GM04504 (cell line): ENCODE measurements around the gene CD99L2.
A peak's percentile ranks its signal among the peaks of the same experiment; 100 is the strongest.

Source experiments
- DNase-seq: peaks from one replicate; pipeline ENCODE4 v3.0.0-alpha.2; 2012; ENCODE audit warnings: low read depth

Gene CD99L2, protein sequence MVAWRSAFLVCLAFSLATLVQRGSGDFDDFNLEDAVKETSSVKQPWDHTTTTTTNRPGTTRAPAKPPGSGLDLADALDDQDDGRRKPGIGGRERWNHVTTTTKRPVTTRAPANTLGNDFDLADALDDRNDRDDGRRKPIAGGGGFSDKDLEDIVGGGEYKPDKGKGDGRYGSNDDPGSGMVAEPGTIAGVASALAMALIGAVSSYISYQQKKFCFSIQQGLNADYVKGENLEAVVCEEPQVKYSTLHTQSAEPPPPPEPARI

DNA sequence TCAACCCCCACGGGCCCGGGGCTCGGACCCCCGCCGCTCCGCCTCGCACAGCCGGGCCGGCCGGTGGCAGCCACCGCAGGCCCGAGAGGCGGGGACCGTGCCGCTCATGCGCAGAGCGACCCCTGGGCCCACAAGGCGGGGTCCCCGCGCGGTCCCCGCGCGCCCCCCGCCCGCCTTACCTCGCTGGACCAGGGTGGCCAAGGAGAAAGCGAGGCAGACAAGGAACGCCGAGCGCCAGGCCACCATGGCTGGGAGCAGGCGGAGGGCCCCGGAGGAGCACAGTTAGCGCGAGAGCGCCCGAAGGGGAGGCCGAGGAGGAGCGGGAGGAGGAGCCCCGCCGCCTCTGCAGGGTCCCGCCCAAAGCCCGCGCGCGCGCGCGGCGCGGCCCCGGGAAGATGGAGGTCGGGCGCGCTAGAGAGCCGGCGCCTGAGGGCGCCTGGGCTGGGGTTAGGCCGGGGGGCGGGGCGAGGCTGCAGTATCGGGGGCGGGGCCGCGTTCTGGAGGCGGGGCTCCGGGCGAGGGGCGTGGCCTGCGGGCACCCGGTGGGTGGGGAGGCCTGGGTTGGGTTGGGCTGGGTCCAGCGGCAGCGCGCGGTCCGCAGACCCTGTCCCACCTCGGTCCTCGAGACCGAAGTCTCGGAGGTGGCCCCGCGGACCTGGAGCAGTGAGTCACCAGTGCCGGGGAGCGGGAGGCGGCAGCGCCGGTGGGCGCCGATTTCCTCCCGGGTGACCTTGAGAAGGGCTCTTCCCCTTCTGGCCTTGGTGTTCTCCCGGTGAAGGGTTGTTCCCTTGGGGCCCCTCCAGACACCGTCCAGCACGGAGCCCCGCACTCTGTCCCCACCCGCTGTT lies at the start of gene CD99L2:
TSS of gene CD99L2 (minus strand) at position 326 of the 848 bp plus-strand sequence. CDS start at position 246, 80 bp downstream.
- DNase-seq, result peak; percentile 70

DNA sequence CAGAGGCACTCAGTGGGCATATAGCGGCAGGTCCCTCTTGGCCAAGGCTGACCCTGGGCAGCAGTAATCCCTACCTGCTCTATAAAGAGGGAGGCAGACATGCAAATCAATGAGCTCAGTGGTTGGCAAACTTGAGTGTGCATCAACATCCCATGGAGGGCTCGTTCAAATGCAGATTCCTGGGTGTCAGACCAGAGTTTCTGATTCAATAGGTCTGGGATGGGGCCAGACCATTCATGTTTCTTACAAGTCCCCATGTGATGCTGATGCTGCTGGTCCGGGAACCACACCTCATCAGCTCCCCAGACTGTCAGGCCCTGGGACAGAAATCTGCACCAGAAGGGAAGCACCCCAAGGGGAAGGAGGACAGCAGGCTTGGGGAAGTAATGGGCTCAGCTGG lies 45.8 kb upstream of the CD99L2 start:
- DNase-seq, result no peak

DNA sequence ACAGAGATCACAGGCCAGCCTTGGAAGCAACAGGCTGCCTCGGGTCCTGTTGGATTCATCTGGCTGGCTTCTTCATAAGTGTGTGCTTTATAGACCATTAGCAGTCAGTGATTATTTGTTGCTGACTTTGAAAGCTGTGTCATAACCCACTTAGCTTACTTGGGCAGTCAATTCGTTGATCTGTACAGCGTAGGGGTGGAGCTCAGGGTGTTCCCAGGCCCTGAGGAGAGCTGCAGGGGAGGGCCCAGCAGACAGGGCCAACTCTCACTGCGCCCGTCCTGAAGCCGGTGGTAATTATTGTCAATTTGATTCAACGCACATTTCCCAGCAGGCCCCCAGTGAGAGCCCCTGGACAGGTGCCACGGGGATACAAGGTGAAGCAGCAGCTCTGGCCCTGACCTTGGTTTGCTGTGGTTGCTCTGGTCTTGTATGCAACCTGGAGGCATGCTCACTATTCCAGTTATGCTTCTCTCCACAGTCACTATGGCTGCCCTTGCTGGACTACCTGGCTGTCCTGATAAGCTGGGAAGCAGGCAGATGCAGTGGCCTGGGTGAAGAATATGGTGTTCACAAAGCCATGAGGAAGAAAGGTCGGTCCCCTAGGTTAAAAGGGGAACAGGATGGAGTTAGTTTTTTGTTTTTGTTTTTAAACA lies 44.6 kb upstream of the CD99L2 start:
- no peak for DNase-seq

DNA sequence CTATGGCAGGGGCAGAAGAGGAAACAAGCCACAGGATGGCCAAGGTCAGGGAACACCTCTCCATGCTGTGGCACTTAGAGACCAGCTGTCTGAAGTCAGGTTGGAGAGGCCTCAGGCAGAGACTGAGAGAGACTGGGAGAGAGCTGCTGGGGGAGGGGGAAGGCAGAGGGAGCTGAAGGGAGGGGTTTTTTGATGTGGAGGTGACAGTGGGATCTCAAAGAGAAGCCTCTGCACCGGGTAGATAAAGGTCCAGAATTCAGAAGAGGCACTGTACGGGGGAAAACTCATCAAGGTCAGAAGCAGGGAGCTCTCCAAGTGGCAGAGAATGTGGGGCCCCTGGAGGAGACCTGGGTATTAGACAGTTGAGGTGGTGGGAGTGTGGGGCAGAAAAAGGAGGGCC lies 43.1 kb upstream of the CD99L2 start:
- no peak for DNase-seq

DNA sequence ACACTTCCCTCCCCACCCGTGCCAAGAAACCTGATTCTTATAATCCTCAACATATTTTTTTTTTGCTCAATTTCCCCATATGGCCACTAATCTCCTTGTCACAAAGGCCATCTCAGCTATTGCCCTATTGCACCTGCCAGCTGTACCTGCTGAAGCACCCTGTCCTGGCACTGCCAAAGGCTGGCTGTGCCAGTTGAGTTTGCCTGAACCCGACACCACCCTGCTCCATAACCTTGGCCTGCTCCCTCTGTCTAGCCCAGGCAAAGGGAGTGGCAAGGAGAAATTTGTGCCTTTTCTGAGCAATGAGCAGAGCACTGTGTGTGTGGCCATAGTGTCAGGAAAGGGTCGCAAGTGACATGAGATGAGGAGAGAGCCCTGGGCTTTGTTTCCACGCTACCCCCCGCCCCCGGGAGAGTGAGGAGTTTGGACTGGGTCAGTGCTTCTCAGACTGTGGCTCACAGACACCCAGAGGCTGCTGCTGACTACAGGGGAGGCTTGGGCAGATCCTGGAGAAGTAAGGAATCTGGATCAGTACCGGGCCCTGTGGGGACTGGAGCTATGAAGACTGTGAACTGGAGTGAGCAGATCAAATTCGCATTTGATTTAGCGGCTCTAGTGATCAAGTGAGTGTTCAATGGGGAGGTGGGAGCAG lies 42.5 kb upstream of the CD99L2 start:
- no peak for DNase-seq

DNA sequence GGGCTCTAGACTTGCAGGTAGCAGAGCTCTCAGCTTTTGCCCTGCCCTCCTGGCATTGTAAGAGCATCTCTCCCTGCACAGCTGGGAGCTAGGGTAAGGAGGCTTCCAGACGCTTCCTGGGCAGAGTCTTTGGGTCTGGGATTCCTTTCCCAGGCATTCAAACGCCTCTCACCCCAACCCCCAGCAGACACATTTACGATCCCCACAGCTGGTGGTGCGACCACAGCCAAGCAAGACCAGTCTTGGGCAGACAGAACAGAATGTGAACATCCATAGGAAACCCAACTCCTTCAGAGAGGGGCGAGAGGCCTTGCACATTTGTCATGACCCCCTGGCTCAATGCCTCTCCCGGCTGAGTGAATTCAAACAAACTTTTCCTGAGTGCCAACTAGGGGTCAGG lies 38.1 kb upstream of the CD99L2 start:
- DNase-seq, result no peak

DNA sequence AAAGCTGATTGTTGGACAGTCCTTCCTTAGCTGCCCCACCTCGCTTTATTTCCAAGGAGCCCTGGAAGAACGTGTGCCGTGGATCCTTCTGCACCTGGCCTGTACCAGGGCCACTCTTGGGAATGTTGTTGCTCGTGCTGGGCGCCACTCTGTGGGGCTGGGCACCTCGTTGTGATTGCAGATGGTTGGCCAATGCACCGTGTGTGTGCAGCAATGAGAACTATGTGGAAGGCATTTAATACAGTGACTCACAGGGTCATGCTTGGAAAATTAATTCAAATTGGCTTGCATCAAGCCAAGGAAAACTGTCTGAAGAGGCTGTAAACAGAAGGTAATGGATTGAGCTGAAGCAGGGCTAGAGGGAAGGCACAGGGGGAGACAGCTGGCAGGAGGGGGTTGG lies 37.0 kb upstream of the CD99L2 start:
- DNase-seq, result no peak

DNA sequence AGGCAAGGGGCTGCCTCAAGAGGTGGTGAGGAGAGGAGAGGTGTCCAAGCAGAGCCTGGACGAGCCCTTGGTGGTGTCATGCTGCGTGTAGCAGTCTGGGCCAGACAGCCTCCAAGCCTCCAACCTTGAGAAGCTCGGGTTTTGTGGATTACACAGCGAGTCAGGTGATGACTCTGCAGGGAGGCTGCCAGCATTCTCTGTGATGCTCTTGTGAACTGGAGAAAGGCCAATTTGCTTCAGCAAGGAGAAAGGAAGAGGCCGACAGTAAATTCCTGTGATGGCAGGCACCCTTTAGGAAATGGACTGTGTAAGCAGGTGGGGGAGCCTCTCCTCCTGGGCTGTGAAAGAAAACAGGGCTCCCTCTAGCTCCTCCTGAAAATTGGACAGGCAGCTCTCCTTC lies 36.0 kb upstream of the CD99L2 start:
- DNase-seq, result peak; percentile 65

DNA sequence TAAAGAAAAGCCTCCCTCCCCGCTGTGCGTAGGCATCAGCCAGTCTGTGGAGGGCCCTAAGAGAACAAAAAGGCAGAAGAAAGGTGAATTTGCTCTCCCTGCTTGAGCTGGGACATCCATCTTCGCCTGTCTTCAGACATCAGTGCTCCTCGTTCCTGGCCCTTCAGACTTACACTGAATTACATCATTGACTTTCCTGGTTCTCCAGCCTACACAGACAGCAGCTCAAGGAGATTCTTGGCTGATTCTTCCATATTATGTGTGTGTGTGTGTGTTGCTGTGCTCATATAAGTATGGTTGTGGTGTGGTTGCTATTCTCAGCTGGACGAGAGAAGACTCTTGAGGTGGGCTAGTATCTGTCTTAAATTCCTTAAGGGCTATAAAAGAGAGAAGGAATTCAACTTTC lies 35.5 kb upstream of the CD99L2 start:
- DNase-seq, result no peak

DNA sequence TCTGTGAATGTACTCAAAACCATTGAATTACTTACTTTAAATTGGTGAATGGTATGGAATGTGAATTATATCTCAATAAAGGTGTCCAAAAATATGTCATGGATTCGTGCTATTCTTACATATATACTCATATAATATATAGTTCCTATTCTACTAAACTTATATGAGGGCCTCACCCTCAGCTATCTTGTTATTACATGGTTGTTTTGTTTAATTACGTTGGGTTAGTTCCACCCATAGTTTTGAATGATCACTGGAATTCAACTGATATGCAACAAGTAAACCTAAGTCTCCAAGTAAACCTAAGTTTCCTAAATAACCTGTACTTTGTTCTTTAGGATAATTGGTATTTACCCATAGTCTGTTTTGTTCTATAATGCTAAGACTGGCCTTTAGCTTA lies 30.6 kb upstream of the CD99L2 start:
- DNase-seq, result no peak

DNA sequence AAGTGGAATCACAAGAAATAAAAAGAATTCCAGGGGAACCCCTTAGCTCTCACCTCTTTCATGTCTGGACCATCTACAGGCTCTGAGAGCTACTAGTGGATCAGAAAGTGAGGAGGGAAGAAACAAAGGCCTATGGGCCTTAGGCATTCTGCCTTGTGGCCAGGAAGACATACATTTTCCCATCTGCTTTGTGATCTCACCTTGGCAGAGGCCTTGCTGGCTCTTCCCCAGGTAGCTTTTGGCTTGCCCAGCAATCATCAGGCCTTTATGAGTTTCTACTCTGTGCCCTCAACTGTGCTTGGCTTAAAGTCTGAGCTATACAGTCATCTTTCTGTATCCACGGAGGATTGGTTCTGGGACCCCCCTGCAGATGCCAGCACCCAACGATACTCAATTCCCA lies 28.3 kb upstream of the CD99L2 start:
- no peak for DNase-seq

DNA sequence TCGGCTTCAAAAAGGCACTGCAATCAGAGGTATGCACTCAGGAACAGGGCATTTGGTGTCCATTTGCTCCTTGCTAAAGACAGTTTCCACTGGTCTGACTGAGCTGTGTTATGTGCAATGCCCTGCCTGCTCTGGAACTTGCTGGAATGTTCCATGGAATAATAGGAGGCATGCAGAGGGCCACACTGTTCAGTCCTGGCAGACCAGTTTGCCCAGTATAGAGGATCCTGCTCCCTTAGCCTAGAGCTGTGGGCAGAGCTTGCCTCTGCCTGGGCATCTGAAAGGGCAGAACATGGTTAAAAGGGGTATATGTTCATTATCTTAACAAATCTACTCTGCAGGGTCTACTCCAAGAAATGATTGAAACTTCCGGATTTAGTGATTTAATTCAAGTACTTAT lies 27.8 kb upstream of the CD99L2 start:
- no peak for DNase-seq

DNA sequence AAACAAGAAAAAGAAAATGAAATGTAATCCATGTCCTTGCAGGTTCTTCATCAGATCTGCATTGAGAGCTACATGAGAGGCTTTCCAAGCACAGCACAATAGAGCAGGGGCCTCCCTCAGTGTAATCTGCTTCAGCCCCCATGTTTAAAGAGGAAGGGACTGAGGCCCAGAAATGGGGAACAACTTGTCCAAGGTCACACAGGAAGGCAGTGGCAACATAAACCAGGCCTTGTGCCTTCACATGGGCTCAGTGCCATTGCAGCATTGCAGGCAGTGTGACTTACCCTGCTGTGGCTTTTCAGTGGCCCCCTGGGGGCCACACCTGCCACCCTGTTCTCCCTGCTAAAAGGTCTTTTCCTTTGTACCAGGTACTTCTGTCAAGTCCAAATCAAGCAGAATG lies 20.9 kb upstream of the CD99L2 start:
- no peak for DNase-seq

DNA sequence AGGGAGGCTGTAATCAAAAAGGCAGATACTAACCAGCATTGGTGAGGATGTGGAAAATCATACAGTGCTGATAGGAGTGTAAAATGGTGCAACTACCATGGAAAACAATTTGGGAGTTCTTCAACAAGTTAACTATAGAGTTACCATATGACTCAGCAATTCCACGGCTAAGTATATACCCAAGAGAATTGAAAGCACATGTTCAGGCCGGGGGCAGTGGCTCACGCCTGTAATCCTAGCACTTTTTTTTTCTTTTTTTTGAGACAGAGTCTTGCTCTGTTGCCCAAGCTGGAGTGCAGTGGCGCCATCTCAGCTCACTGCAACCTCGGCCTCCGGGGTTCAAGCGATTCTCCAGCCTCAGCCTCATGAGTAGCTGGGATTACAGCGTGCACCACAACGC lies 15.0 kb upstream of the CD99L2 start:
- DNase-seq, result no peak

DNA sequence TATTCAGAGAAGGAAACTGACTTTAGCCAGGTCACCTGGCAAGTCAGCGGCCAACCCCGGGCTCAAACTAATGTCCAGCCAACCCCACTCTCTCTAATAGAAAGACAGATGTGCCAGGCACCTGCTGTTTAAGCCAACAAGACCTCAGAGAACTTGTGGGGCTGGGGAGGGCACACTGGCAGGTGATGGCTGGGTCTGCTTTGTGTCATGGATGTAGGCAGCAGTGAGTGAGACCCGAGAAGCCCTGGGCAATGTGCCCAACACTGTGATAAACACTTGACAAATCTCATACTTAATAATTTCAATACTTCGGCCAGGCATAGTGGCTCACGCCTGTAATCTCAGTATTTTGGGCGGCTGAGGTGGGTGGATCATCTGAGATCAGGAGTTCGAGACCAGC lies 9.0 kb upstream of the CD99L2 start:
- no peak for DNase-seq

DNA sequence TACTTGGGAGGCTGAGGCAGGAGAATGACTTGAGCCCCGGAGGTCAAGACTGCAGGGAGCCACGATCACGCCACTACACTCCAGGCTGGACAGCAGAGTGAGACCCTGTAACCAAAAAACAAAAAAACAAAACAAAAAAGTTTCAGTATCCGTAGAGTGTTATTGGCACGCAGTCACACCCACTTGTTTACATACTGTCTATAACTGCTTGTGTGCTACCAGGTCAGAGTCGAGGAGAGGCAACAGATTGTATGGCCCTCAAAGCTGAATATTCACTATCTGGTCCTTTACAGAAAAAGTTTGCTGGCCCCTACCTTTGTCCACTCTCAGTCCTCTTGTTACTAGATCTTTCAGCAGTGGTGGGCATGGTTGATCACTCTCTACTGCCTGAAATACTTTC lies 8.2 kb upstream of the CD99L2 start:
- no peak for DNase-seq

DNA sequence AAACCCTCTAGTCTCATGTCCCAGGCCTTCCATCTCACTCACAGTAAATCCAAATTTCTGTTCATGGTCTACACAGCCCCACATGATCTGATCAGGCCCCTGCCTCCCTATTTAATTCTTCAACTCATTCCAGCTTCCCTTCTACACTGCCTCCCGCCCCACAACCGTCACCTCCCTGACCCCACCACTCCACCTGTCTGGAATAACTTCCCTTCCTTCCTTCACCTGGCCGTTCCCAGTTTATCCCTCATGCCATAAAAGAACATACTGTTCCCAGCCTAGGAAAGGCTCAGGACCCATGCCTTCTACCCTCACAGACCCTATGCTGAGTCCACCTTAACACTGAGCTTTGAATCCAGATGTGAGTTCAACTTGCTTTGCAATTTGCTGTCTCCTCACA lies 6.8 kb upstream of the CD99L2 start:
- no peak for DNase-seq

DNA sequence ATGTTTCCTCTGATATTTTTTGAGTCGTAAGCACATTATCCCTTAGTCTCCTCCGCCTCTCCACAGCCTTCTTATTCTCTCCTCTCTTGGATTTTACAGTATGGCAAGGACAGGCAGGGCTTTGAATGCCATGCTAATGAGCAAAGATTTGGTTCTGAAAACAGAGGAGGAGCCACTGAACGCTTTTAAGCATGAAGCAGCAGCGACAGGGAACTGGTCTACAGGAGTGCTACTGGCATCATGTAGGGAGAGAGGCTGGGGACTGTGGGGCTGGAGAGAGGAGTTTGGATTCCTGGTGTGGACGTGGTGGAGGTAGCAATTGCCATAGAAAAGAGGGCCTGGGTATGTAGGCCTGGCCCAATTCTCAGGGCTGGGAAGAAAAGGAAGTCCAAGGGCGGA lies 4.6 kb upstream of the CD99L2 start:
- no peak for DNase-seq

DNA sequence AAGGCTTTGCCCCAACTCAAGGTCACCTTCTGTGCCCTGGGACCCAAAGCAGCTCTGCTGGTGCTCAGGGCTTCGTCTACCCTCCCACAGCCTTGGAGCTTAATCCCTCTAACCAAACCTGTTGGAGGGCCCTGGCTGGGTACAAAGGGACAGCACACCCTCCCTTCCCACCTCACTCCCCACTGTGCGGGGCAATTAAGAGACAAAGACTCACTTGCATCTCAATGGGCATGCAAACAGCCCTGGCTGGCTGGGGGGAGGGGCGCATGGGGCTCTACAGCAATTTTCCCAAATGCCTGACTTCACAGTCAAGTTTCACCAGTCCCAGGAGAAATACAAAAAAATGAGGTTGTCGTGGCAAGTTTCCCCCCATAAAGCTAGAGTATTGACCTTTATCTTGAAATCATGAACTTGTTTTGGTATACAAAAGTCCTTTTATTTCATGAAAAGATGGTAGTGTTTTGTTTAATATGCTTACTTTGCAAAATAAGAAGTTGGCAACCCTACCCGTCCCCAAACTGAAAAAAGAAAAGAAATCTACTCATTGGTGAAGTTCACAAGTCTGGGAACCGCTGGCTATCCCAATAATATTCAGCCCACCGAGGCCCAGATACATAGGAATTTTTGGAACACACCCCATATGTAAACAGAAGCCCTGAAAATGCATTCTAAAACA lies 4.1 kb upstream of the CD99L2 start:
- no peak for DNase-seq

DNA sequence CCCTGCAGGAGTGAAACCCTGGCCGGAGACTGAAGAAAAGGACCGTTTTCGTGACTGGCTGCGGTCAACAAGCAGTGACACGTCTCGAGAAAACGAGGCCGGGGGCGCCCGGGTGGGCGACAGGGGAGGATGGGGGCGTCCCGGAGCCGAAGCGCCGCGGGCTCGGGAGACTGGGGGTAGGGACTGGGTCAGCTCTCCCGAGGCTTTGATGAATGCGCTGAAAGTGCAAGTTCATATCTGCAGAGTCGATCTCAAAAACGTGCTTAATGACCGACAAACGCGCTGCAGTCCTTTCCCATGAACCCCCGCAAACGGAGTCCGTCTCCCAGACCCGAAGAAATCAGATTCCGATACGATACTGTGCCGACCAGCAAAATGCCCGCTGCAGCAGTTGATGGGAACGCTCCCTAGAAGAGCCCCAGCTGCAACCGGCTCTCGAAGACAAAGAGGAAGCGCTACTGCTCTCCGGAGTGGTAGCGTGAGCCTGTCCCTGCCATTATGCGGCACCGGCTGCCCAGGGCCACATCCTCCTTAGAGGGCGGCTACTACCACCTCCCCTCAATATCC lies 806 bp upstream of the CD99L2 start:
- DNase-seq, result no peak

DNA sequence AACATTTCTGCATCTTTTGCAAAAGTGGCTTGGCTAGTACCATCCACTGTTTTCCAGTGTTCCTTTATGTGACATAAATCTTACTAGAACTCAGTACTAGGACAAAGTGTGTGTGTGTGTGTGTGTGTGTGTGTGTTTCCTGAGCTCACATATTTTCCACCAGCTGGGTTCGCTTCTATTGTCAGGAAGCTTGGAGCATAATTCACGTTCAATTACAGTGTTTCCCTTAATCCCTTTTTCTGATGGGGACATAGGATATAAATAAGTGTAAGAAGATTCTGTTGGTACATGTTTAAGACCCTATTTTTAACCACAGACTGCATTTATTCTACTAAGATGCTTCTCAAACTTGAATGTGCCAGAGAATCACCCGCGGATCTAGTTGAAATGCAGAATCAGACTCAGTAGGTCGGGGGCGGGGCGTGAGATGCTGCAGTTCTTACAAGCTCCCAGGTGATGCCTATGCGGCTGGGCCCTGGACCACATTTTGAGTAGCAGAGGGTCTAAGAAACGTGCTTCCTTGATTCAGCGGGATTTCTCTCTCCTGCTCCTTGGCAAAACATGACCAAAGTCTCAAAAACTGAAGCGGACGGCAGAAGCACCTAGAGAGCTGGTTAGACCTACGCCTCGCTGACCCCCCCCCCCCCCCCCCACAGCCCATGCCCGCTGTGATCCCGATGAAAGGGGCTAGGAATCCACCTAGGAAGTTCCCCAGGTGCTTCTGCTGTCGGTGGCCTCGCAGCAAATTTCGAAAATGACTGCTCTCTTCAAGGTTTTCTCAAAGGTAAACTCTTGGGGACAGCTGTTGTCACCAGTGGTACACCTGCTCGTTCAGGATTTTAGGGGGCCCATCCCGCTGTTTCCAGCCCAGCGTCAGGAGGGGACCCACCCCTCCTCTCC lies 797 bp downstream of the CD99L2 start:
- DNase-seq, result no peak
